LNCaP clone FGC (cell line): Measurements from ENCODE around the gene CCDC18.

Source experiments
- DNase-seq: peaks from one replicate; pipeline ENCODE4 v3.0.0-alpha.2; 2011; ENCODE audit warnings: low read depth
- H3K4me3 ChIP-seq: 2 replicates; pipeline ENCODE4 v1.5.1; 2011; ENCODE audit warnings: mild to moderate bottlenecking, low read depth, low read length, control low read depth
- TF ChIP-seq, protein P1 (sequence below): IDR thresholded peaks from 2 replicates; pipeline ENCODE4 v1.5.1; 2012; ENCODE audit warnings: mild to moderate bottlenecking; ENCODE audit not compliant: control insufficient read depth, insufficient read depth; ENCODE audit errors: extremely low read depth

The CCDC18 gene

GRCh38 chr1:93283496-93283895, 103.0 kb downstream of the CCDC18 start:
- DNase-seq, result no peak
- no peak overlapping the region for H3K4me3 ChIP-seq
- TF ChIP-seq, protein P1, sequence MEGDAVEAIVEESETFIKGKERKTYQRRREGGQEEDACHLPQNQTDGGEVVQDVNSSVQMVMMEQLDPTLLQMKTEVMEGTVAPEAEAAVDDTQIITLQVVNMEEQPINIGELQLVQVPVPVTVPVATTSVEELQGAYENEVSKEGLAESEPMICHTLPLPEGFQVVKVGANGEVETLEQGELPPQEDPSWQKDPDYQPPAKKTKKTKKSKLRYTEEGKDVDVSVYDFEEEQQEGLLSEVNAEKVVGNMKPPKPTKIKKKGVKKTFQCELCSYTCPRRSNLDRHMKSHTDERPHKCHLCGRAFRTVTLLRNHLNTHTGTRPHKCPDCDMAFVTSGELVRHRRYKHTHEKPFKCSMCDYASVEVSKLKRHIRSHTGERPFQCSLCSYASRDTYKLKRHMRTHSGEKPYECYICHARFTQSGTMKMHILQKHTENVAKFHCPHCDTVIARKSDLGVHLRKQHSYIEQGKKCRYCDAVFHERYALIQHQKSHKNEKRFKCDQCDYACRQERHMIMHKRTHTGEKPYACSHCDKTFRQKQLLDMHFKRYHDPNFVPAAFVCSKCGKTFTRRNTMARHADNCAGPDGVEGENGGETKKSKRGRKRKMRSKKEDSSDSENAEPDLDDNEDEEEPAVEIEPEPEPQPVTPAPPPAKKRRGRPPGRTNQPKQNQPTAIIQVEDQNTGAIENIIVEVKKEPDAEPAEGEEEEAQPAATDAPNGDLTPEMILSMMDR, result no peak

DNA sequence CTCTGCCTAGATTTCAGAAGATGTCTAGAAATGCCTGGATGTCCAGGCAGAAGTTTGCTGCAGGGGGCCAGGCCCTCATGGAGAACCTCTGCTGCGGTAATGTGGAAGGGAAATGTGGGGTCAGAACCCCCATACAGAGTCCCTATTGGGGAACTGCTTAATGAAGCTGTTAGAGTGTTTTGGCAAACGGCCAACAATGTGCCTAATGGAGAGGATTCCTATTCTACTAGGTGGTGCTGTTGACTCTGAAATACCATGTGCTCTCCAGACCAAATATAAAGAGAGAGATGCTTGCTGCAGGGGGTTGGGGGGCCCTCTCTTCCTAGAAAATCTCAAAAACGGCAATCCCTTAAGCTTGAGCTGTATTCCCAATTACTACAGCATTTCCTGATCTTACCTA, 108.0 kb downstream of the CCDC18 start:
- TF ChIP-seq, protein P1, result peak; percentile 15; the same call in 1 of the 2 replicates
- no peak overlapping the region for H3K4me3 ChIP-seq
- no peak for DNase-seq

DNA sequence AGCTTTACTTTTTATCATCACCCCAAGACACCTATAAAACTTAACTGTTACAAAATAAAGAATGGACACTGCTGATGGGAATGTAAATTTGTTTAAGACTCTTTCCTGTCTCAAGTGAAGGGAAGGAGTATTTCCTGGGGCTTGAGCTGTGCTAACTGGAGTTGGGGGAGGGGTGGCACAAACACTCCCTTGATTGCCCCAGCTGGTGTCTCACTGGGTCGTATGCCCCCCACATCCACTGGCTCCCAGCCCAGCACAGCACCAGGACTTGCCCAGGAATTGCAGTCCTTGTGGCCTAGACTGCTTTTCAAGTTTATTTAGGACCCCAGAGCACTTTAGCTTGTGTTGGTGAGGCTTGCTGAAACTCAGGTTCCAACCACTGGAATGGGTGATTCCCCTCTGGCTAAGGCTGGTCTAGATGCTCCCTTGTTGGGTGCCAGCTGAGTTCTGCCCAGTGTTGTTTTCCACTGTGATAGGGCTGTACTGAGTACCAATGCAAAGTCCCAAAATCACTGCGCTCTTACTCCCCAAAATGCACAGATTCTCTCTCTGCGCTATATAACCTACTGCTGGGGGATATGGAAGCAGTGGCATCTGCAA, 116.1 kb downstream of the CCDC18 start:
- TF ChIP-seq, protein P1, result no peak
- no peak overlapping the region for H3K4me3 ChIP-seq
- no peak for DNase-seq

DNA sequence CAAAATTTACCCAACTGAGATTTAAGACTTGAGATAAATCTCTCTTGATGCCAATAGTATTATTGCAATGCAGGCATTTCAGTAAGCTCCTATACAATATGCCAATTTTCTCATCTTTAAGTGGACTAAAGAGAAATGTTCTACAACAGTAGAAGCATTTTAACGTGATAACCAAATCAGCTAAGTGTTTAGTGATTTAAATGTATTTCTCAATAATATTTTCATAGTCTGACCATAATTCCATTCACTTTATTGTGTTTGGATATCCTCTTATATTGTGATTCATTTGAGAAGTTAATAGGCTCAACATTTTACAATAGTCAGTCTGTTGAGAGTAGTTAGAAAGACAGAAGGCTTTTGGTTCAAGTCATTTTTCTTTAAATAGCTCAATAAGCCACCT, 120.6 kb downstream of the CCDC18 start:
- H3K4me3 ChIP-seq, result no peak overlapping the region
- DNase-seq, result no peak
- TF ChIP-seq, protein P1, result no peak

DNA sequence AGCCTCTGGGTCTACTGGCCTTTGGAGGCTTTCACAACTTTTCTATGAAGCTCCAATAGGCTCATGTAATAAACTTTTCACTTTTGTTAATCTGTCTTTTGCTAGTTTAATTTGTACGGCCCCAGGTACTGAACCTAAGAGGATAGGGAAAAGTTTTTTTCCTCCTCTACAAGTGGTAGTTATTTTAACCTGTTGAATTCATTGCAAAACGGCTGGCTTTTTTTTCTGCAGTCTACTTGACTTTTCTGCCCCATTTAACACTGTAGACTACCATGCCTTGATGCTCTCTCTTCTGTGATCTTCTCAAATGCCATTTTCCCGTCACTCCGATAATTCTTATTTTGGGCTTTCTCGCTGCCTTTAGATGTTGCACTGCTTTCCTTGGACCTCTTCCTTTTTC, 121.6 kb downstream of the CCDC18 start:
- TF ChIP-seq, protein P1, result no peak
- DNase-seq, result no peak
- no peak overlapping the region for H3K4me3 ChIP-seq

DNA sequence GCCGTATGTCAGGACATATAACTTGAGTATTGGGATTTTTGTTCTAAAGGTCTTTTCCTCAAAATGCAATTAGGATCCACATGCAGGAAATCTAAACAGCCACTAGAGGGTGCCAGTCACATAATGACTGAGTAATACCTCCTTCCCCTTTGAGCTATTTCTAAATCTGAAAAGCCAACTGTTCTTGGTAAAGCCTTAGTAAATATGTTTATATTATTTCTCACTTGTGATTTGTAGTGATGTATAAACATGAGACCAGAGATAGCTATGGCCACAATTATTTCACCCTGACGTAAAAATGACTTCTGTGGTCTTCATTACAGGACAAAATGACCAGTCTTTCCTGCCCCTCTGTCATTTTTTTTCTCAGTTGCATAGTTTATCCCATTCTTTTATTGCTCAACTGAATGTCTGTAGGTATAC, 124.2 kb downstream of the CCDC18 start:
- peak; percentile 40 for DNase-seq
- TF ChIP-seq, protein P1, result peak; percentile 79

DNA sequence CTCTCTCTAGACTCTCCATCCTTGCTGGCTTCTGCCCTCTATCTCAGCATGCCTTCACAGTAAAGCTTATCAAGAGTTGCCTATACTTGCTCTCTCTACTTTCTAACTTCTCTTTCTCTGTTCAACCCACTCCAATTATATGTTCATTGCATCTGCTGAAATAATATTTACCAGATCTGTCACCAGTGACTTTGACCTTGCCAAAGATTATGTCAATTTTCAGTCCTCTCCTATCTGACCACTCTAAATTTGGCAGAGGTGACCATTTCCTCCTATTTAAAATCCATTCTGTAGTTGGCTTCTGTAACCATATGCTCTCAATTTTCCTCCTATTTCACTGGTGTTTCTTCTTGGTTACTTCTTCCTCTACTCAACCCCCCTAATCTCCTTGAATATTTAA, 126.4 kb downstream of the CCDC18 start:
- TF ChIP-seq, protein P1, result no peak
- no peak overlapping the region for H3K4me3 ChIP-seq
- DNase-seq, result no peak

More for the DNA sequence above, 124.2 kb downstream of the CCDC18 start:
- H3K4me3 ChIP-seq, result no peak overlapping the region
